Bronchial epithelial cell (primary cell): ENCODE results near the gene DNMT1. TPM values are rescaled to one million over a fixed set of nuclear protein-coding genes. Genes with fewer than 3 reads are reported as not detected.

Experiments used
- DNase-seq: peaks from one replicate; pipeline ENCODE4 v3.0.0-alpha.2; 2010; ENCODE audit warnings: low read depth
- FAIRE-seq: peaks from 2 replicates; lab custom pipeline; 2011; peaks lifted over from hg19 to GRCh38; lab: Jason Lieb, UNC
- H3K27me3 ChIP-seq: 2 replicates; pipeline ENCODE4 v1.5.1; 2011; ENCODE audit warnings: low read length; ENCODE audit not compliant: control insufficient read depth, insufficient read depth
- H3K36me3 ChIP-seq: 2 replicates; pipeline ENCODE4 v1.5.1; 2011; ENCODE audit warnings: low read length; ENCODE audit not compliant: control insufficient read depth, insufficient read depth
- H3K4me3 ChIP-seq: 2 replicates; pipeline ENCODE4 v1.5.1; 2011; ENCODE audit warnings: mild to moderate bottlenecking, low read depth, low read length, control low read depth
- CTCF ChIP-seq: IDR thresholded peaks from 2 replicates; pipeline ENCODE4 v1.5.1; 2011; ENCODE audit warnings: mild to moderate bottlenecking, moderate library complexity, low read length, control low read depth, inconsistent platforms; ENCODE audit not compliant: insufficient read depth, severe bottlenecking
- total RNA-seq: library from RNA; depleted of rRNA; stranded (reverse); fragments of >200 nt; gene quantifications from 2 replicates; pipeline ENCODE4 v1.2.1, GENCODE V29; 2014

DNMT1 gene
- total RNA-seq, 1 donor from 2014 or later: 12.4 TPM

DNA sequence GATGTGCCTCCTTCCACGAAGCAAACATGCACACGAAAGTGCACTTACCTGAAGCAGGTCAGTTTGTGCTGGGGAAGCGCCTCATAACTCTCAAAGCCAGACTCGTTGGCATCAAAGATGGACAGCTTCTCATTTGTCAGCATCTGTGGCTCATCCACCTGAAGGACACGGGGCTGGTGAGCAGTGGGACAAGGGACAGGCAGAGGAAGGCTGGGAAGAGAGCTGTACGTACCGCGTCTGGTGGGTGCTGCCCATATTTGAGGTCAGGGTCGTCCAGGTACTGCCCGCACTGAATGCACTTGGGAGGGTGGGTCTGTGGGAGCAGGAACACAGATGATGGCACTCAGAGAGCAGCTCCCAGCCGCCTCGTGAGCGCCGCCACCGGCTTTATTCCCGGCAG lies 35.1 kb downstream of the DNMT1 start:
- FAIRE-seq: no peak
- H3K27me3 ChIP-seq: no peaks in the 10 kb centered on the region

DNA sequence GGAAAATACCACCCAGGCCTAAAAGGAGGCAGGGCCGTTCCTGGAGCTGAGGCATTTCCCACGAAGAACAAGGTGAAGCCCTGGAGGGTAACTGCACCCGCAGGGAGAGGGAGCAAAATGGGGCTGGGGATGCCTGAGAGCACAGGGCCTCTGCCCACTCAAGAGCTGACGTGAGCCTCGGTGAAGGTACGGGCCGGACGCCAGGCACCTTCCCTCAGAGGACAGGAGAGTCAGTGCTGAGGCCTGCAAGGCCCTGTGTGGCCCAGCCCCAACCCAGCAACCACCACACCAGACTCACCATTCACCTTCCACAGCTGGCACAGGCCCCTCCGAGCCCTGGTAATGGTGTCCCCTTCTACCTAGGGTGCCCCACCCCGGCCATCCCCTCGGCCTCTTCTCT lies 36.3 kb downstream of the DNMT1 start:
- DNase-seq (no peak), FAIRE-seq (no peak)
- H3K36me3 ChIP-seq: peaks cover 27% of the 10 kb centered on the region
- H3K27me3 ChIP-seq: no peaks in the 10 kb centered on the region
- TF ChIP-seq CTCF: no peak
- H3K4me3 ChIP-seq: no peak overlapping the region

More for the DNA sequence above, 35.1 kb downstream of the DNMT1 start:
- TF ChIP-seq CTCF: no peak
- no peak for DNase-seq
- Histone ChIP-seq H3K4me3 (no peak overlapping the region), H3K36me3 (peaks cover 25% of the 10 kb centered on the region)

DNA sequence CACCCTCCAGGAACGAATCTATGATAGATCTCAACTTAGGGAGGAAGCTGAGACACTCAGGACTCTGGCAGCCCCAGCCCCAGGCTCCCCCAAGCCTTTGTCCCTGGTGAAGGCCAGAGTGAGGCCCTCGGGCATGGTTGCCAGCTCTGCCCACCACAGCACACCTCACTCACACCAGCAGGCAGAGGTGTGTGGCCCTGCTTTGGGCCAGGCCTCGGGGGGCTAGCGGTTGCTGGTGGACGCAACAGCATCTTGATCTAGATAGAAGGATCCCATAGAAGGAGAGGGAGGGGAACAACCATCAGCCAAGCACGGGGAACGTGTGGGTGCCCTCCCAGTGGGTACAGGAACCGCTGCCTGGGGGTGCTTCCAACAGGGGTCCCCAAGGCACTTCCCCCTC lies 36.7 kb downstream of the DNMT1 start:
- no peak for FAIRE-seq
- H3K27me3 ChIP-seq: no peaks in the 10 kb centered on the region
- TF ChIP-seq CTCF: no peak
- H3K4me3 ChIP-seq: no peak overlapping the region
- H3K36me3 ChIP-seq: peaks cover 25% of the 10 kb centered on the region
- no peak for DNase-seq

GRCh38 chr19:10155839-10156238 lies 38.9 kb downstream of the DNMT1 start:
- FAIRE-seq: no peak
- peak; percentile 36 for DNase-seq
- H3K36me3 ChIP-seq: peaks cover 25% of the 10 kb centered on the region
- no peak for TF ChIP-seq CTCF
- H3K27me3 ChIP-seq: no peaks in the 10 kb centered on the region
- no peak overlapping the region for H3K4me3 ChIP-seq

GRCh38 chr19:10152100-10152499 lies 42.7 kb downstream of the DNMT1 start:
- TF ChIP-seq CTCF: no peak
- FAIRE-seq: no peak
- Histone ChIP-seq H3K27me3 (no peaks in the 10 kb centered on the region), H3K4me3 (no peak overlapping the region), H3K36me3 (peaks cover 20% of the 10 kb centered on the region)
- DNase-seq: no peak

- peaks cover 20% of the 10 kb centered on the region for H3K36me3 ChIP-seq
- no peaks in the 10 kb centered on the region for H3K27me3 ChIP-seq
- FAIRE-seq: no peak
- no peak overlapping the region for H3K4me3 ChIP-seq
- no peak for DNase-seq
- TF ChIP-seq CTCF: no peak
Measured at GRCh38 chr19:10151521-10151920, 43.2 kb downstream of the DNMT1 start.
